Adrenal gland (tissue), 12 donors: ENCODE results near the gene ST8SIA4. TPM values are rescaled to one million over a fixed set of nuclear protein-coding genes. Genes with fewer than 3 reads are reported as not detected.
A peak's percentile ranks its signal among the peaks of the same experiment; 100 is the strongest.

Source experiments
- DNase-seq, 7 donors: peaks; one replicate each; pipeline ENCODE4 v3.0.0-alpha.2; 2019 to 2020
- H3K27ac ChIP-seq, 5 donors: fragments of 200-600 bp; sonication (generic) in 4 of 5; 1 replicate in 3 of 5; 2 replicates in 2 of 5; pipeline versions ENCODE4 v1.5.1 to v1.8.0; 2016 to 2020; ENCODE audit warnings: mild to moderate bottlenecking in 1 of 5
- H3K27me3 ChIP-seq: fragments of 200-600 bp; 2 replicates; pipeline ENCODE4 v1.8.0; 2021
- H3K36me3 ChIP-seq, 2 donors: fragments of 200-600 bp; replicated peaks in 1 of 2; 1 replicate in 1 of 2; 2 replicates in 1 of 2; pipeline versions ENCODE4 v1.5.1 to v1.8.0; 2018 to 2022
- H3K4me1 ChIP-seq, 2 donors: fragments of 200-600 bp; replicated peaks in 1 of 2; 1 replicate in 1 of 2; 2 replicates in 1 of 2; pipeline versions ENCODE4 v1.5.1 to v1.8.0; 2018 to 2021
- H3K4me3 ChIP-seq, 4 donors: fragments of 200-600 bp; sonication (generic) in 3 of 4; one replicate each; pipeline ENCODE4 v1.5.1; 2016 to 2018
- H3K9me3 ChIP-seq, 3 donors: fragments of 200-600 bp; sonication (generic) in 1 of 3; replicated peaks in 1 of 3; 1 replicate in 2 of 3; 2 replicates in 1 of 3; pipeline versions ENCODE4 v1.5.1 to v1.8.0; 2016 to 2021
- POLR2A ChIP-seq, 2 donors: fragments of 450-650 bp; IDR thresholded peaks; one replicate each; pipeline ENCODE4 v1.6.1; 2017; ENCODE audit warnings: antibody characterized with exemption in 2 of 2, mild to moderate bottlenecking in 2 of 2, moderate library complexity in 1 of 2
- WGBS, 4 donors: extraction: QIAGEN DNeasy Blood & Tissue Kit in 2 of 4; methylation state at CpG; one replicate each; pipeline versions ENCODE4 v1.1.5 to v1.1.7; 2013 to 2017; 5-methylcytosine and 5-hydroxymethylcytosine counted together
- intact Hi-C, 2 donors: fragments of 100-400 bp; cut with DNase I; formaldehyde crosslinking; loops; one replicate each; pipeline versions ENCODE4 v1.14.1 to v1.15.0; 2022 to 2023
- polyA plus RNA-seq, 3 donors: library from polyadenylated mRNA; stranded (reverse); fragments of 200-250 nt in 2 of 3; fragments of 350-450 nt in 1 of 3; fragmentation: Illumina TruSeq in 1 of 3; extraction: RNeasy Lipid Tissue Mini Kit (QIAGEN cat#74804) in 1 of 3; gene quantifications; one replicate each; pipeline ENCODE4 v1.2.3, GENCODE V29; 2013 to 2014
- total RNA-seq, 9 donors: library from RNA; depleted of rRNA in 4 of 9; stranded (reverse); fragments of >200 nt in 4 of 9; fragments of 120-200 nt in 1 of 9; fragmentation: NEBNext Ultra II Directional in 1 of 9; extraction: Animal tissue kit (Norgen Biotek cat#: 25700) in 1 of 9; gene quantifications; one replicate each; pipeline versions ENCODE4 v1.1.0 to v1.2.4, GENCODE V29; 2013 to 2023
- TF ChIP-seq, protein P1 (sequence below), 6 experiments: fragments of 450-650 bp in 4 of 6; fragments of 200-600 bp in 2 of 6; sonication (generic) in 1 of 6; IDR thresholded peaks; 1 replicate in 5 of 6; 2 replicates in 1 of 6; pipeline versions ENCODE4 v1.5.1 to v1.8.0; 2016 to 2021; ENCODE audit warnings: antibody characterized with exemption in 6 of 6, mild to moderate bottlenecking in 2 of 6, moderate library complexity in 1 of 6
- donor health status: healthy with polysubstance abuse.
- donor health status: Bipolar disorder and iron deficiency.
- donor health status: DM: yes; HTN: yes; CAD: no.
- donor health status: DM: no; HTN: no; CAD: no.
- donor health status: DM: no; HTN: no; CAD: no.
- donor health status: DM: yes; HTN: yes; CAD: no.

ST8SIA4 gene
- total and polyA plus RNA-seq, 12 donors = 0.85 to 11.4 (median 5.5) TPM

DNA sequence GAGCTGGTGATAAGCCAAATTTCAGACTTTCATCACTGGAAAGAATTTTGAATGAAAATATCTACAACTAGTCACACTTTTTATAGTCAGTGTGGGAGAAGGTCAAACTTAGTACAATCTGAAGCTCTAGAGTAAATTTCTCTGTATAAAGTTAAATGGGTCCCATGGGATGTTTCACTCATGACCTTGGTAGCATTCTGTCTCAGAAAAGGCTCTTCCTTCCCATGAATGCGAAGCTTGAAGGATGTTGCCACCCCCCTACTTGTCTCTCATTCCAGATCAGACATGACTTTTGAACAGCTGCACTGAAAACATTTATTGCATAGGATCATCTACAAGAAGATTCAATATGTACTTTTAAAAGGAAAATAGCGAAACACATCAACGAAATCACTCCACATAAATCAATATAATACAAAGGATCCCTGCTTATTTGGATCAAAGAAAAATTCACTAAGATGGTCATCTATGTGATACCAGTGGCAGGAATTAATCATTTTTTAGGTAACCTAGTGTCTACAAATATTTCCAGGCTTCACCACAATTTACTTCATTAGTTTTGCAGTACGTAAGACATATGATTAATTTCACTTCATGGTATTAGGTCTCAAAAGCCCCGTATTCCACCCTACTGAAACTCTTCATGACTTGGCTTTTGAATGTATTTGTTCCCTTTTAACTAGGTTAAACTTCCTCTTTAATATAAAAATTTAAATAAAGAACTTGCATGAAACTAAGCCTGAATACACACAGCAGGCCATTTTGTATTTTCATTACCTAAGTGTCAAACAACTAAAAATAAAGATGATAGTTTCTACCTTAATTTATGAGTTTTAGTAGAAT, 4.4 kb downstream of the ST8SIA4 start:
- no peak overlapping the region for H3K4me3 ChIP-seq
- H3K27ac ChIP-seq = no peak overlapping the region
- H3K9me3 ChIP-seq = no peaks in the 10 kb centered on the region
- no peaks in the 10 kb centered on the region for H3K4me1 ChIP-seq
- intact Hi-C loops = no loop called here
- WGBS, 4 donors = 66 to 69% (median 67%) methylated on average over 5 of the region's 5 CpGs
- no peak for TF ChIP-seq POLR2A (IDR thresholded peaks at IDR 0.05)
- TF ChIP-seq, protein P1, sequence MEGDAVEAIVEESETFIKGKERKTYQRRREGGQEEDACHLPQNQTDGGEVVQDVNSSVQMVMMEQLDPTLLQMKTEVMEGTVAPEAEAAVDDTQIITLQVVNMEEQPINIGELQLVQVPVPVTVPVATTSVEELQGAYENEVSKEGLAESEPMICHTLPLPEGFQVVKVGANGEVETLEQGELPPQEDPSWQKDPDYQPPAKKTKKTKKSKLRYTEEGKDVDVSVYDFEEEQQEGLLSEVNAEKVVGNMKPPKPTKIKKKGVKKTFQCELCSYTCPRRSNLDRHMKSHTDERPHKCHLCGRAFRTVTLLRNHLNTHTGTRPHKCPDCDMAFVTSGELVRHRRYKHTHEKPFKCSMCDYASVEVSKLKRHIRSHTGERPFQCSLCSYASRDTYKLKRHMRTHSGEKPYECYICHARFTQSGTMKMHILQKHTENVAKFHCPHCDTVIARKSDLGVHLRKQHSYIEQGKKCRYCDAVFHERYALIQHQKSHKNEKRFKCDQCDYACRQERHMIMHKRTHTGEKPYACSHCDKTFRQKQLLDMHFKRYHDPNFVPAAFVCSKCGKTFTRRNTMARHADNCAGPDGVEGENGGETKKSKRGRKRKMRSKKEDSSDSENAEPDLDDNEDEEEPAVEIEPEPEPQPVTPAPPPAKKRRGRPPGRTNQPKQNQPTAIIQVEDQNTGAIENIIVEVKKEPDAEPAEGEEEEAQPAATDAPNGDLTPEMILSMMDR (IDR thresholded peaks at IDR 0.05) = no peak
- no peaks in the 10 kb centered on the region for H3K36me3 ChIP-seq
- no peak for DNase-seq
- H3K27me3 ChIP-seq = no peaks in the 10 kb centered on the region

GRCh38 chr5:100896054-100896453, 7.0 kb downstream of the ST8SIA4 start:
- 69 to 84% (median 75%) methylated on average over 2 of the region's 2 CpGs for WGBS, 4 donors
- Histone ChIP-seq H3K4me1 (no peaks in the 10 kb centered on the region), H3K9me3 (no peaks in the 10 kb centered on the region), H3K36me3 (no peaks in the 10 kb centered on the region), H3K4me3 (no peak overlapping the region), H3K27me3 (no peaks in the 10 kb centered on the region), H3K27ac (no peak overlapping the region)
- no peak for DNase-seq
- intact Hi-C loops = no loop called here
- TF ChIP-seq, protein P1 (IDR thresholded peaks at IDR 0.05) = no peak
- TF ChIP-seq POLR2A (IDR thresholded peaks at IDR 0.05) = no peak

- H3K4me3 ChIP-seq = peak overlapping the region in 1 of 4 donors; percentile 36
- DNase-seq = no peak
- H3K27me3 ChIP-seq = no peaks in the 10 kb centered on the region
- TF ChIP-seq POLR2A (IDR thresholded peaks at IDR 0.05) = no peak
- TF ChIP-seq, protein P1 (IDR thresholded peaks at IDR 0.05) = no peak
- H3K27ac ChIP-seq = no peak overlapping the region
- no peaks in the 10 kb centered on the region for H3K9me3 ChIP-seq
- no peaks in the 10 kb centered on the region for H3K36me3 ChIP-seq
- no peaks in the 10 kb centered on the region for H3K4me1 ChIP-seq
- 42 to 55% (median 47%) methylated on average over 3 of the region's 3 CpGs for WGBS, 4 donors
- intact Hi-C loops = no loop called here
Observed at GRCh38 chr5:100890461-100891008, 12.5 kb downstream of the ST8SIA4 start.

DNA sequence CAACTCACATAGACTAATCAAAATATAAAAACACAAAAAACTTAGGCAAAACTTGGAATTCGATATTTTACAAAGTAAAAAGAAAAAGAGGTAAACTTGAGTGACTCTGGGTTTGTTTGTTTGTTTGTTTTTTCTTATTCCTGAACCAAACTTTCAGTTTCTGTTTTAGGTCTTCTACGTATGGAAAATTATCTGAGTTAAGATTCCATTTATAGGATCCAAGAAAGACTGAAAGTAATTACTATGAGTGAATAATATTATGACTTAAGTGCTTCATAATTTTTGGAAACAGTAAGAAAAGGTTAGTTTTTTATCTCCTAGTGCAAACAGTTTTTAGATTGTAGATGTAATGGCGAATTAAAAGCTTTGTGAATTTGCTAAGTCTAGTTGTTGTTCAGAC, 13.2 kb downstream of the ST8SIA4 start:
- WGBS, 4 donors = 35 to 49% (median 46%) methylated on average over 3 of the region's 3 CpGs
- Histone ChIP-seq H3K27ac (no peak overlapping the region), H3K9me3 (no peaks in the 10 kb centered on the region), H3K4me1 (no peaks in the 10 kb centered on the region), H3K36me3 (no peaks in the 10 kb centered on the region), H3K27me3 (no peaks in the 10 kb centered on the region), H3K4me3 (peak overlapping the region in 1 of 4 donors; percentile 36)
- intact Hi-C loops = no loop called here
- TF ChIP-seq, protein P1 (IDR thresholded peaks at IDR 0.05) = no peak
- TF ChIP-seq POLR2A (IDR thresholded peaks at IDR 0.05) = no peak
- DNase-seq = no peak
